ENCODE data around the gene SLC12A6. TPM values are rescaled to one million over a fixed set of nuclear protein-coding genes. Genes with fewer than 3 reads are reported as not detected.

SLC12A6 gene
- total and polyA plus RNA-seq, 2 of the 13 experiments (the other 11 are each of a cell fraction or from before 2014, with no cell fraction given), result 15.2 to 30.1 TPM

DNA sequence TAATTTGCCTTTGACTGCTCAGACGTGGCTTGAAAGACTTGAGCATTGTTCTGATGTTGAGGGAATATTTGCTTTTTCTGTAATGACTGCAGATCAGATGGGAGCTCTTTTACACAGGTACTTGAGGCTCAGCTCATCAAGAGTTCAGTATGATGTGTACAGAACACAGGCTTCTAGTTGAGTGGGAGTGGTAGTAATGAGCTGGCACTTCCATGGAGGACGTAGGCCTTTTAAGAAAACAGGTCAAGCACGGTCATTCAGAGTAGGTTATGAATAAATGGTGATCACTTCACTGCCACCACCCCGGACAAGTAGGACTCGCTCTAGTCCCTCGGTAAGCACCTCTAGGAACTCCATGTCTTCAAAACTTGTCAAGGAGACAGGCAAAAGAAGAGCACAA, 104.0 kb downstream of the SLC12A6 start (continued):
- TF ChIP-seq, protein P1, sequence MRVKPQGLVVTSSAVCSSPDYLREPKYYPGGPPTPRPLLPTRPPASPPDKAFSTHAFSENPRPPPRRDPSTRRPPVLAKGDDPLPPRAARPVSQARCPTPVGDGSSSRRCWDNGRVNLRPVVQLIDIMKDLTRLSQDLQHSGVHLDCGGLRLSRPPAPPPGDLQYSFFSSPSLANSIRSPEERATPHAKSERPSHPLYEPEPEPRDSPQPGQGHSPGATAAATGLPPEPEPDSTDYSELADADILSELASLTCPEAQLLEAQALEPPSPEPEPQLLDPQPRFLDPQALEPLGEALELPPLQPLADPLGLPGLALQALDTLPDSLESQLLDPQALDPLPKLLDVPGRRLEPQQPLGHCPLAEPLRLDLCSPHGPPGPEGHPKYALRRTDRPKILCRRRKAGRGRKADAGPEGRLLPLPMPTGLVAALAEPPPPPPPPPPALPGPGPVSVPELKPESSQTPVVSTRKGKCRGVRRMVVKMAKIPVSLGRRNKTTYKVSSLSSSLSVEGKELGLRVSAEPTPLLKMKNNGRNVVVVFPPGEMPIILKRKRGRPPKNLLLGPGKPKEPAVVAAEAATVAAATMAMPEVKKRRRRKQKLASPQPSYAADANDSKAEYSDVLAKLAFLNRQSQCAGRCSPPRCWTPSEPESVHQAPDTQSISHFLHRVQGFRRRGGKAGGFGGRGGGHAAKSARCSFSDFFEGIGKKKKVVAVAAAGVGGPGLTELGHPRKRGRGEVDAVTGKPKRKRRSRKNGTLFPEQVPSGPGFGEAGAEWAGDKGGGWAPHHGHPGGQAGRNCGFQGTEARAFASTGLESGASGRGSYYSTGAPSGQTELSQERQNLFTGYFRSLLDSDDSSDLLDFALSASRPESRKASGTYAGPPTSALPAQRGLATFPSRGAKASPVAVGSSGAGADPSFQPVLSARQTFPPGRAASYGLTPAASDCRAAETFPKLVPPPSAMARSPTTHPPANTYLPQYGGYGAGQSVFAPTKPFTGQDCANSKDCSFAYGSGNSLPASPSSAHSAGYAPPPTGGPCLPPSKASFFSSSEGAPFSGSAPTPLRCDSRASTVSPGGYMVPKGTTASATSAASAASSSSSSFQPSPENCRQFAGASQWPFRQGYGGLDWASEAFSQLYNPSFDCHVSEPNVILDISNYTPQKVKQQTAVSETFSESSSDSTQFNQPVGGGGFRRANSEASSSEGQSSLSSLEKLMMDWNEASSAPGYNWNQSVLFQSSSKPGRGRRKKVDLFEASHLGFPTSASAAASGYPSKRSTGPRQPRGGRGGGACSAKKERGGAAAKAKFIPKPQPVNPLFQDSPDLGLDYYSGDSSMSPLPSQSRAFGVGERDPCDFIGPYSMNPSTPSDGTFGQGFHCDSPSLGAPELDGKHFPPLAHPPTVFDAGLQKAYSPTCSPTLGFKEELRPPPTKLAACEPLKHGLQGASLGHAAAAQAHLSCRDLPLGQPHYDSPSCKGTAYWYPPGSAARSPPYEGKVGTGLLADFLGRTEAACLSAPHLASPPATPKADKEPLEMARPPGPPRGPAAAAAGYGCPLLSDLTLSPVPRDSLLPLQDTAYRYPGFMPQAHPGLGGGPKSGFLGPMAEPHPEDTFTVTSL (CRISPR knock-in tag; IDR thresholded peaks at IDR 0.05; ENCODE audit: borderline replicate concordance), result no peak
- no peak for TF ChIP-seq MIER3 (CRISPR knock-in tag; IDR thresholded peaks at IDR 0.05; ENCODE audit: borderline replicate concordance)

DNA sequence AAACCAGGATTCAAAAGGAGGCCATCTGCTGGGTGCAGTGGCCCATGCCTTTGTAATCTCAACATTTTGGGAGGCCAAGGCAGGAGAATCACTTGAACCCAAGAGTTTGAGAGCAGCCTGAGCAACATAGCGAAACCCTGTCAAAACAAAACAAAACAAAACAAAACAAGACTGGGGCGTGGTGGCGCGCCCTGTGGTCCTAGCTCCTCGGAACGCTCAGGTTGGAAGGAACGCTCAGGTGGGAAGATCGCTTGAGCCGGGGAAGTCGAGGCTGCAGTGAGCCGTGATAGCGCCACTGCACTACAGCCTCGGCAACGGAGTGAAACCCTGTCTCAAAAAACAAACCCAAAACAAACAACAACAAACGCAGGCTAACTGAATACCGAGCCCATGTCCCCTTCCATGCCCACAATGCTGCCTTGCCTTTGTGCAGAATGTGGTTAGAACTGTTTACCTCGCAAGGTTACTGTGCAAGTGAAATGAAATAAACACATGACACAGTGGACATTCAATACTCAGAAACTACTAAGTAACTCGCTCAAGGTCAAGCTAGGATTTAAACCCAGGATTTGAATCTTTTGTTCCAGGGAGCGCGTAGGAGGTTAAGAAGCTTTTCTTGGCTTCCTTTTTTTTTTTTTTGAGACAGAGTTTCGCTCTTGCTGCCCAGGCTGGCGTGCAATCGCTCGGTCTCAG, 113.5 kb downstream of the SLC12A6 start:
- peak overlapping the region; percentile 89 for H3K27ac ChIP-seq (ENCODE audit: extremely low read length, insufficient read depth, low read length)
- in situ Hi-C loops (cut with HindIII; ENCODE audit: extremely low pct_ligation_motif_present, low pct_unique_long_range_greater_than_20kb) (no loop called here), intact Hi-C loops (cut with micrococcal nuclease; ENCODE audit: unreplicated experiment) (loop anchor here (1.0 to 2.0 kb wide), 2 partner anchors 15 to 122 kb away; partner anchors contain the start of gene PGBD4)
- H3K4me2 ChIP-seq (ENCODE audit: low read depth, low read length), result peak overlapping the region; percentile 94
- CTCF ChIA-PET (ENCODE audit: low intra/inter-chr PET ratio, low total read pairs), result interaction anchor here (0.6 kb wide), 1 partner anchor 1067 kb away, joined by 3 read pairs; no protein-coding TSS in a partner anchor
- H3K4me3 ChIP-seq (replicated peaks in 1 of 3; ENCODE audit: insufficient read depth in 1 of 3, low read depth in 2 of 3, low read length in 3 of 3), result peak overlapping the region; percentile 93 to 98 (median 96)
- H3K9me3 ChIP-seq (ENCODE audit: low read length), result no peaks in the 10 kb centered on the region
- H3K4me1 ChIP-seq (ENCODE audit: insufficient read depth, low read length), result peaks cover 16% of the 10 kb centered on the region; the same call in 1 of the 2 replicates
- H3K9ac ChIP-seq (ENCODE audit: insufficient read depth, low read depth, low read length), result peak overlapping the region; percentile 90
- WGBS (ENCODE audit: low lambda C conversion rate), result 2% methylated on average over 24 of the region's 24 CpGs
- peaks cover 22% of the 10 kb centered on the region for H3K79me2 ChIP-seq (ENCODE audit: insufficient read depth, low read length)
- peaks cover 5 to 14% of the 10 kb centered on the region in 2 experiments; a peak in 4 of 5 replicates for H3K36me3 ChIP-seq (replicated peaks in 1 of 2; ENCODE audit: control insufficient read depth in 1 of 2, insufficient read depth in 2 of 2, low read length in 2 of 2)
- H3K27me3 ChIP-seq (ENCODE audit: control insufficient read depth in 1 of 2, insufficient read depth in 2 of 2, low read length in 2 of 2), result no peaks in the 10 kb centered on the region; a peak in 1 of 5 replicates
- TSS peak; percentile 87 for BruUV-seq (replicated peaks)
- peak; percentile 45 for ATAC-seq
- DNase-seq (ENCODE audit: low spot score), result no peak
- peak overlapping the region; percentile 82 for H2AFZ ChIP-seq (ENCODE audit: low read length)
- FAIRE-seq, result no peak
- H4K20me1 ChIP-seq (ENCODE audit: insufficient read depth, low read length), result no peaks in the 10 kb centered on the region
- POLR2A ChIA-PET, result interaction anchor here (2.0 to 2.7 kb wide), 2 partner anchors 14 to 122 kb away, joined by 9 to 16 read pairs; partner anchors contain the start of genes EMC7, KATNBL1 and PGBD4
- TF ChIP-seq, protein P2, sequence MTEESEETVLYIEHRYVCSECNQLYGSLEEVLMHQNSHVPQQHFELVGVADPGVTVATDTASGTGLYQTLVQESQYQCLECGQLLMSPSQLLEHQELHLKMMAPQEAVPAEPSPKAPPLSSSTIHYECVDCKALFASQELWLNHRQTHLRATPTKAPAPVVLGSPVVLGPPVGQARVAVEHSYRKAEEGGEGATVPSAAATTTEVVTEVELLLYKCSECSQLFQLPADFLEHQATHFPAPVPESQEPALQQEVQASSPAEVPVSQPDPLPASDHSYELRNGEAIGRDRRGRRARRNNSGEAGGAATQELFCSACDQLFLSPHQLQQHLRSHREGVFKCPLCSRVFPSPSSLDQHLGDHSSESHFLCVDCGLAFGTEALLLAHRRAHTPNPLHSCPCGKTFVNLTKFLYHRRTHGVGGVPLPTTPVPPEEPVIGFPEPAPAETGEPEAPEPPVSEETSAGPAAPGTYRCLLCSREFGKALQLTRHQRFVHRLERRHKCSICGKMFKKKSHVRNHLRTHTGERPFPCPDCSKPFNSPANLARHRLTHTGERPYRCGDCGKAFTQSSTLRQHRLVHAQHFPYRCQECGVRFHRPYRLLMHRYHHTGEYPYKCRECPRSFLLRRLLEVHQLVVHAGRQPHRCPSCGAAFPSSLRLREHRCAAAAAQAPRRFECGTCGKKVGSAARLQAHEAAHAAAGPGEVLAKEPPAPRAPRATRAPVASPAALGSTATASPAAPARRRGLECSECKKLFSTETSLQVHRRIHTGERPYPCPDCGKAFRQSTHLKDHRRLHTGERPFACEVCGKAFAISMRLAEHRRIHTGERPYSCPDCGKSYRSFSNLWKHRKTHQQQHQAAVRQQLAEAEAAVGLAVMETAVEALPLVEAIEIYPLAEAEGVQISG (CRISPR knock-in tag; IDR thresholded peaks at IDR 0.05), result no peak
- TF ChIP-seq ZNF773 (CRISPR knock-in tag; IDR thresholded peaks at IDR 0.05; ENCODE audit: borderline replicate concordance) (no peak), BORCS8-MEF2B (CRISPR knock-in tag; IDR thresholded peaks at IDR 0.05) (no peak), ZNF326 (CRISPR knock-in tag; IDR thresholded peaks at IDR 0.05; ENCODE audit: borderline replicate concordance) (no peak), KMT2B (CRISPR knock-in tag; IDR thresholded peaks at IDR 0.05) (0 out of 2 replicates have a peak, but pooled peaks have one; percentile 38), SIX4 (CRISPR knock-in tag; IDR thresholded peaks at IDR 0.05) (no peak), FOXP1 (IDR thresholded peaks at IDR 0.05) (no peak), FOXP1 (CRISPR knock-in tag; IDR thresholded peaks at IDR 0.05) (peak; percentile 4; the same call in 1 of the 2 replicates), ZMYM3 (CRISPR knock-in tag; IDR thresholded peaks at IDR 0.05) (0 out of 2 replicates have a peak, but pooled peaks have one; percentile 8)
- TF ChIP-seq, protein P3, sequence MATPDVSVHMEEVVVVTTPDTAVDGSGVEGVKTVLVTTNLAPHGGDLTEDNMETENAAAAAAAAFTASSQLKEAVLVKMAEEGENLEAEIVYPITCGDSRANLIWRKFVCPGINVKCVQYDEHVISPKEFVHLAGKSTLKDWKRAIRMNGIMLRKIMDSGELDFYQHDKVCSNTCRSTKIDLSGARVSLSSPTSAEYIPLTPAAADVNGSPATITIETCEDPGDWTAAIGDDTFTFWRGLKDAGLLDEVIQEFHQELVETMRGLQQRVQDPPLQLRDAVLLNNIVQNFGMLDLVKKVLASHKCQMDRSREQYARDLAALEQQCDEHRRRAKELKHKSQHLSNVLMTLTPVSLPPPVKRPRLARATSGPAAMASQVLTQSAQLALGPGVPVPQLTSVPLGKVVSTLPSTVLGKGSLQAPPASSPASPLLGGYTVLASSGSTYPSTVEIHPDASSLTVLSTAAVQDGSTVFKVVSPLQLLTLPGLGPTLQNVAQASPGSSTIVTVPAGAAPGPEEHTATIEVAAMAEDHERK (CRISPR knock-in tag; IDR thresholded peaks at IDR 0.05; ENCODE audit: low read depth), result no peak

Measured in HepG2 (cell line).